ENCODE results near the gene SYT17.

Gene SYT17

GRCh38 chr16:19297454-19297853 lies 129.4 kb downstream of the SYT17 start:
- DNase-seq (ENCODE audit: low read depth, low spot score), result no peak

DNA sequence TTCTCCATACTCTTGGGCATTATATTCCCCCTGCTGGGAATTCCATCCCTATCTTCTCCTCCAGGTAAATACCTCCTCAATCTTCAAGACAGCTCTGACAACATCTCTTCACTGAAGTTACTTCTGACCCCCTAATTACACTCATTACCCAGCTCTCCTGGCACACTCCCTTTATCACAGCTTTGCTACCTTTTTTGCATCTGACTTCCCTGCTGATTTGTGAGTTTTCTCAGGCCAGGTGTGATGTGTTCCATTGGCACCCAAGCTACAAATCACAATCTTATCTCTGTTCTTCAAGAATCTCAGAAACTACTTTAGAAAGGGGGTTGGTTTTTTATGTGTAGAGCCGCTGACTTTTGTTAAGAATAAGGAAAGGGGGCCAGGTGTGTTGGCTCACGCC lies 131.5 kb downstream of the SYT17 start:
- DNase-seq (ENCODE audit: low read depth, low spot score), result no peak

DNA sequence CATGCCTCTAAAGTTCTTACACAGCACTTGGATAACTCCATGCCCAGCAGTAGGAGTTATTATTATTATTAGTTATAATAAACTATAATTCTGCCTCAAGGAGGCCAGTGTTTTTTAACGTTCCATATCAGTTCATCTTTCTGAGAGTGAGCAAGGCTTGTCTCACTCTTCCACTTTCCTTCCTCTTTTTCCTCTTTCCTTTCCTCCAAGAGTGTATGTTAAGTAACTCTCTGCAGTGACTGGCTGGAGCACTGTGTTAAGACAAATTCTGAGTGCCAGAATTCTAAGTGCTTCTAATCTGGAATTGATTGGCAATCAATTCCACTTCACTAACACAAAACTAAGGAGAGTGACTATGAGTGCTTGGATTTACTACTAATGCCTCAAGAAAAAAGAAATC lies 133.9 kb downstream of the SYT17 start:
- no peak for DNase-seq (ENCODE audit: low read depth, low spot score)

- no peak for DNase-seq (ENCODE audit: low read depth, low spot score)
Measured at GRCh38 chr16:19304750-19305149, 136.7 kb downstream of the SYT17 start.

DNA sequence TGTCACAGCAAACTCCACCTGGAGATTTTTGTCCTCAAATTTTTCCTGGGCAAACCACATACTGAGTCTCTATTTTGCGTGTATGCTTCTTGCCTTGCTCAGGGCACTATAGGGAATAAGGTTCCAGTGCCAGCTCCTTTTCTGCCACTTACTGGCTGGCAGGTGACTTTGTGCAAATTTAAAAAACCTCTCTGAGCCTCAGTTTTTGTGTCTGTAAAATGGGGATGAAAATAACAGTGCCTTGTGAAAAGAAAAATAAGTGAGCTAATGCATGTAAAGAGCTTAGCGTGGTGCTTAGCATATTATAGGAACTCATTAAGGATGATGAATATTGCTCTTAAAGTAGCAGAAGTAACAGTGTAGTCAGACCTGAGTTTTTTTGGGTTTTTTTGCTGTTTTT lies 137.4 kb downstream of the SYT17 start:
- DNase-seq (ENCODE audit: low read depth, low spot score), result no peak

GRCh38 chr16:19307587-19308241 lies 139.7 kb downstream of the SYT17 start:
- DNase-seq (ENCODE audit: low read depth, low spot score), result no peak

GRCh38 chr16:19308392-19308791 lies 140.4 kb downstream of the SYT17 start:
- no peak for DNase-seq (ENCODE audit: low read depth, low spot score)

DNA sequence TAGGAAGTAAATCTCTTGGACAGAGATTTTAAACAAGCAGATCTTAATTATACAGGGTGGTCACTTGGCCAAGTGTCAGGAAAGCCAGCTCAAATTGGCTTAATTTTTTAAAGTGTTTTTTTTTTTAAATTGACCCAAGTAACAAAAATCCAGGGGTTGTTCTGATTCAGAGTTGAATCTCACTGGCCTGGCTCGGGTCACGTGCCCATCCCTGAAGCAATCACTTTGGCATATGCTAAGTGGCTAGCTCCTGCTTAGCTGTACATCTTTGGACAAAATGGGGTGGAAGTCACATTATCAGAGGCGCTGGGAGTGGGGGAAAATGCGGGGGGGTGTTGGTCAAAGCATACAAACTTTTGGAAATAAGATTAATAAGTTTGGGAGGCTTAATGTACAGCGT lies 141.1 kb downstream of the SYT17 start:
- no peak for DNase-seq (ENCODE audit: low read depth, low spot score)

DNA sequence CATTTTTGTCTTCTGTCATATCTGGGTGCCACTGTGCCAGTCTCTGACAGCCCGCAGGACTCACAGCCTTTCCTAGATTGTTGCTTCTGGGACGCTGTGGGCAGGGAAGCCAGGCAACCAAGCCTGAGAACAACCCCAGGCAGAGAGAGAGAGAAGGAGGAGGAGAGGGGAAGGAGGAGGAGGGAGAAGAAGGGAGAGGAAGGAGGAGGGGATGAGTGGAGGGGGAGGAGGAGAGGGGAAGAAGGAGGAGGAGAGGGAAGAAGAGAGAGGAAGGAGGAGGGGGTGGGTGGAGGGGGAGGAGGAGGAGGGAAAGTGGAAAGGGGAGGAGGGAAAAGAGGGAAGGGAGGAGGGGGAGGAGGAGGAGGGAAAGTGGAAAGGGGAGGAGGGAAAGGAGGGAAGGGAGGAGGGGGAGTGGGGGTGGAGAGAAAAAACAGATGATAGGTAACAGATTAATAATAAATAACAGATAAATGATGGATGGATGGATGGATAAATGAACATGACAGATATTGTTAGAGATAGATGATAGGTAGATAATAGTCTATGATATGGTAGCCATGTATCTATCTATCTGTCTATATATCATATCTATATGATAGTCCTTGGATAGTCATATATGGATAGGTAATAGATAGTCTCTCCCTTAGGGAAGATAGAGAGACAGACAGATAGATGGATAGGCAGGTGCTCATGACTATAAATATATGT lies 146.8 kb downstream of the SYT17 start:
- no peak for DNase-seq (ENCODE audit: low read depth, low spot score)

DNA sequence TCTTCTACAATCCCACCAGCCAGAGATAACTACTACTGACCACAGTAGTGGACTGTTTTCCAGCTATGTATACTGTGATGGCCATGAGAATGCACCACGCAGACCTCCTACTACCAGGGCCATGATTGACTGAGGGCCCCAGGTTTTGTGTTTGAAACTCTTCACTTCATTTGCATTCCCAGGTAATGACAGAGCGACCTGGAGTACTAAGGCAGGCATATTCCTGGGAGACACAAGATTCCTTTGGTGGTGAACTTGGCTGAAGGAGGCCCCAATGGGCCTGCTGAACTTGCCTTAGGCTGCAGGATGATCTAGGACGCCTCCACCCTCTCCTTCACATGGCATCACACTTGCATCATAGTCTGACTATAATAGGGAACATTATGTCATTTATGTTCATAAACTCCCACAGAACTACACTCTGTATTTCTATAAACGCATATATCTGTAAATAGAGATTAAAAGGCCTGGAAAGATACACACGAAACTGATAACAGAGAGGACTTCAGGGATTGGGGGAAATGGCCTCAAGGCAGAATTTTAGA lies 147.9 kb downstream of the SYT17 start:
- DNase-seq (ENCODE audit: low read depth, low spot score), result no peak

- no peak for DNase-seq (ENCODE audit: low read depth, low spot score)
Measured at GRCh38 chr16:19316846-19317245, 148.8 kb downstream of the SYT17 start.

Data from smooth muscle cell of the brain vasculature (primary cell).